Activated CD4-positive, alpha-beta memory T cell treated with anti-CD3 and anti-CD28 coated beads, Interleukin-2, amount 10 ng/mL, durations not matched to agents 7 days and 5 days (primary cell): Measurements from ENCODE around the gene CD247. TPM values are rescaled to one million over a fixed set of nuclear protein-coding genes. Genes with fewer than 3 reads are reported as not detected.

Source experiments
- CTCF ChIA-PET: fragments of 350-600 bp; sonication (Branson Sonifier 250); formaldehyde crosslinking; loops from one replicate; lab custom pipeline; 2021; ENCODE audit warnings: antibody characterized with exemption, inconsistent platforms; lab: Charles Lee
- POLR2A ChIA-PET: fragments of 350-600 bp; sonication (Branson Sonifier 250); formaldehyde crosslinking; loops from one replicate; lab custom pipeline; 2021; ENCODE audit warnings: antibody characterized with exemption; lab: Charles Lee
- DNase-seq: peaks from one replicate; pipeline ENCODE4 v3.0.0-alpha.2; 2020
- H3K27ac Mint-ChIP-seq: one replicate; pipeline ENCODE4 v1.8.0; 2021; ENCODE audit warnings: mild to moderate bottlenecking, mixed read lengths
- H3K27me3 Mint-ChIP-seq: one replicate; pipeline ENCODE4 v1.8.0; 2021; ENCODE audit warnings: mixed read lengths
- H3K36me3 Mint-ChIP-seq: one replicate; pipeline ENCODE4 v1.8.0; 2021; ENCODE audit warnings: low read depth, mixed read lengths
- H3K4me1 Mint-ChIP-seq: one replicate; pipeline ENCODE4 v1.8.0; 2021; ENCODE audit warnings: mixed read lengths
- H3K4me3 Mint-ChIP-seq: one replicate; pipeline ENCODE4 v1.8.0; 2021; ENCODE audit warnings: mild to moderate bottlenecking, mixed read lengths
- H3K9me3 Mint-ChIP-seq: one replicate; pipeline ENCODE4 v1.8.0; 2021; ENCODE audit warnings: mixed read lengths
- total RNA-seq, 2 experiments: library from RNA; stranded (reverse); gene quantifications; one replicate each; pipeline ENCODE4 v1.2.3, GENCODE V29; 2021

The CD247 gene
- total RNA-seq, 2 experiments from 2014 or later = 239 to 242 TPM

DNA sequence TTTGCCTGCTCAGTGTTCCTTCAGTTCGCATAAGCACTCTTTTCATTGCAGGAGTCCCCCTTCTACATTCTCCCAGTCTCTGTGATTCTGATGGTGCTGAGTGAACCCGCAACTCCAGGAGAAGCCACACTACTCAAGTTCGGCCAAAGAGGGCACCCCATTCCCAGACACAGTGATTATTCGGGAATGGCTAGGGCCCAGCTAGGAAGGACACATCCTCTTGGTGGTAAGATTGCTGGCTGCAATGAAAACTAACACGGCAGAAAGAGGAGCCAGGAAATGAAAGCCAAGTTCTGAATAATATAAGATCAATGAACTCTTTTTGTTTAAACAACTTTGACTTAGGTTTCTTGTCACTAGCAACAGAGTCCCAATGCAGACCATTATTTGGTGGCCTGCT, 20.3 kb upstream of the CD247 start:
- Mint-ChIP-seq H3K27me3 (no peaks in the 10 kb centered on the region), H3K4me1 (peaks cover 47% of the 10 kb centered on the region), H3K4me3 (peak overlapping the region; percentile 11), H3K36me3 (peaks cover 5% of the 10 kb centered on the region), H3K27ac (no peak overlapping the region), H3K9me3 (no peaks in the 10 kb centered on the region)
- DNase-seq = no peak
- ChIA-PET POLR2A (interaction anchor here (1.1 kb wide), 1 partner anchor 318 kb away, joined by 3 read pairs; the partner anchor contains the start of gene POU2F1), CTCF (interaction anchor here (0.8 to 1.9 kb wide), 3 partner anchors 21 to 318 kb away, joined by 3 to 6 read pairs (median 5); partner anchors contain the start of genes CD247 and POU2F1)

DNA sequence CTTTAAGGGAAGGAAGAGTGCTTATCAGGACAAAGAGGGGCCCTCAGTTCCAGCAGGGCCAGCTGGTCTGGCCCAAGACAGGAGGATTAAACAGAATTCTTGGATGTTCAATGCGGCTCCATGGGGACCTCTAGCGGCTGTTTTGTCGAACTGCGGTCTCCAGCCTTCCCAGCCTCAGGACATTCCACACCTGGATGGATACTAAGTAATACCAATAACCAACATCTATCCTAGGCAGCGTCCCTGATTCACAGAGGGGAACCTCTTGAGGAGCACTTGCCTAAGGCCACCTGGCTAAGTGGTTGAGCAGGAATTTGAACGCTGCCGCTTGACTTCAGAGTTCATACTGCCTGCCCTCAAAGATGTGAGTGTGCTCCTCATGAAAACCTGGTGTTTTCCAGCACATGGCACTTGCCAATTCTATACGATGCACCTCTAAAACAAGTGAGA, 15.5 kb upstream of the CD247 start:
- DNase-seq = peak; percentile 68
- no peaks in the 10 kb centered on the region for H3K9me3 Mint-ChIP-seq
- peaks cover 7% of the 10 kb centered on the region for H3K4me1 Mint-ChIP-seq
- H3K36me3 Mint-ChIP-seq = no peaks in the 10 kb centered on the region
- H3K4me3 Mint-ChIP-seq = no peak overlapping the region
- ChIA-PET CTCF (interaction anchor here (0.8 to 6.2 kb wide), 48 partner anchors 7 to 658 kb away, joined by 3 to 84 read pairs (median 5); partner anchors contain the start of genes CD247, CREG1, POU2F1 and TADA1), POLR2A (interaction anchor here (0.9 to 2.9 kb wide), 4 partner anchors 16 to 86 kb away, joined by 3 to 21 read pairs (median 7); partner anchors contain the start of gene CD247)
- no peaks in the 10 kb centered on the region for H3K27me3 Mint-ChIP-seq
- no peak overlapping the region for H3K27ac Mint-ChIP-seq

DNA sequence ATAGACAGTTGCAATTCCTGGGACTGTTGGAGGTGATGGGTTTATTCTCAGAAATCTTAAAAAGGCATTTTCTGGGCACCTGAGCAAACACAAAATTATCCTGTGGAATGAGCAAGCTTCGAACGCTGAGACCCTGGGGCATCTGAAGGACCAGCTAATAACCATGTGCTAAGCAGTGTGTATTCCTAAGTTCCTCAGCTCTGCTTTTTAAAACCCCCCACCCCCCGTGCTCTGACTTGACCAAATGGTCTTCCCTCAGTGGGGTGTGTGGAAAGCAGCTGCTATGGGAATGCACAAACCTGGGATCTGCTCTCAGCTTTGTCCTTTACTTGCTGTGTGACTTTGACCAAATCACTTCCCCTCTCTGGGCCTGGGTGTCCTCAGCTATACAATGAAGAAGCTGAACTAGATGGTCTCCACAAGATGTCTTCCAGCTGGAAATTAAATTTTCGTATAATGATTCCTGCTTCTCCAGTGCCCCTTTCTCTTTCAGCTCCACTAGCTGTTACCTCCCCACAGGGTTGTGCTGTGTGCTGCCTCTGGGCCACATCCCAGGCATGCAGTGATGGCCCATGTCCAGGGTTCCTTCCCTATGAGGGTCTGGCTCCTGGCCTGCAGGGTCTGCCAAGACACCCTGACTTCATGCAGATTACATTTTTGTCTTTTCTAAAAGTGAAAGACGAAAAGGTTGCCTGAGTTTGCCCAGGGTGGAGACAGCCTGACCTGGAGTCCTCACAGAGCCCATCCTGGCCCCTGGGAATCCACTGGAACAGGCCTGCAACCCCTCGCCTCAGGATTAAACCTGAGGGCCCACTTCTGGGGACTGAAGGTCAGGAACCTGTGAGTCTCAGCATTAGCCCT, 14.9 kb upstream of the CD247 start:
- ChIA-PET CTCF (interaction anchor here (0.6 to 6.2 kb wide), 36 partner anchors 8 to 471 kb away, joined by 3 to 84 read pairs (median 6); partner anchors contain the start of genes CD247, CREG1 and POU2F1), POLR2A (interaction anchor here (0.9 to 2.9 kb wide), 5 partner anchors 8 to 86 kb away, joined by 3 to 21 read pairs (median 7); partner anchors contain the start of gene CD247)
- Mint-ChIP-seq H3K27me3 (no peaks in the 10 kb centered on the region), H3K4me3 (no peak overlapping the region), H3K9me3 (no peaks in the 10 kb centered on the region), H3K36me3 (no peaks in the 10 kb centered on the region), H3K27ac (no peak overlapping the region), H3K4me1 (peaks cover 2% of the 10 kb centered on the region)
- DNase-seq = no peak

DNA sequence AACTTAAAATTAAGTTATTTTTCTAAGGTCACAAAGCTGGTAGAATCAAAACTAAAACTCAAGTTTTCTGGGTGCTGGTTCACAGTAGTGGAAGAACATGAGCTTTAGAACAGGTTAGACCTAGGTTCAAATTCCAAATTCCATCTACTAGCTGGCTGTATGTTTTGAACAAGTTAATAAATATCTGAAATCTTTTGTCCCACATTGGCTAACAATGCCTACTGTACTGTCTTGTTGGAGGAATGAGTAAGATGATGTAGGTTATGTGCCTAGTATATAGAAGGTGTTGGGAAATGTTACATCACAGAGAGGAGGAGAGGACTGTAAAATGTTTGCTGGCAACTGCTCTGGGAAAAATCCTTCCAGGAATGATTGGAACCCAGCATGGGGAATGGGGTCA, 14.0 kb upstream of the CD247 start:
- ChIA-PET POLR2A (interaction anchor here (1.7 to 5.2 kb wide), 4 partner anchors 9 to 85 kb away, joined by 7 to 26 read pairs (median 16); partner anchors contain the start of gene CD247), CTCF (interaction anchor here (1.2 to 6.2 kb wide), 18 partner anchors 9 to 465 kb away, joined by 3 to 84 read pairs (median 7); partner anchors contain the start of genes CD247 and CREG1)
- no peak overlapping the region for H3K4me3 Mint-ChIP-seq
- H3K36me3 Mint-ChIP-seq = no peaks in the 10 kb centered on the region
- no peak for DNase-seq
- H3K27ac Mint-ChIP-seq = no peak overlapping the region
- peaks cover 2% of the 10 kb centered on the region for H3K4me1 Mint-ChIP-seq
- no peaks in the 10 kb centered on the region for H3K9me3 Mint-ChIP-seq
- H3K27me3 Mint-ChIP-seq = no peaks in the 10 kb centered on the region

DNA sequence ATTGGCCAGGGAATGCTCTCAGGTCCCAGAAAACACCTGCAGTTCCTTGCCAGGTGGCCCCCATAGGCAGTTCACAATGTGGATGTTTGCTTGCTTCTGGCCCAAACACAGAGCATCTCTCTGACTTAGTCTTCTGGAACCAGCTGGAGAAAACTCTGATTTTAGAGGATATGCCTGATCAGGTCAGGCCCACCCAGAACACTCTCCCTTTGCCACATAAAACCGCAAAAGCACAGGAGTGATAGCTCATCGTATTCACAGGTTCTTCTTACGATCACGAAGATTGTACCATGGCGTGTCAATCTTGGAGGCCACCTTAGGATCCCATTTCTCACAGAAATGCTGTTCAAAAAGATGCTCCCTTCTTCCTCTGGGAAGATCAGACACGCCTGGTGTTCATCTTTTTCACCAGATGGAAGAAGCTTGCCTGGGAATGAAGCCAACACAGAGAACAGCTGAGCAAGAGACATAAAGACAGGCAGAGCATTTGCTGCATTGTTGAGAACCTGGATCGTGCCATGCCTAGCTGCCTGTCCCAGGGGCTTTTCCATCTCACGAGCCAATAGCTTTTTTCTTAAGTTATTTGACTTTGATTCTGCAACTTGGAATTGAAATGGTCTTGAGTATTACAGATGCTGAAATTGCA, 11.6 kb upstream of the CD247 start:
- POLR2A ChIA-PET = interaction anchor here (1.3 to 5.2 kb wide), 2 partner anchors 12 to 73 kb away, joined by 3 to 26 read pairs; partner anchors contain the start of gene CD247
- CTCF ChIA-PET = interaction anchor here (0.6 to 6.2 kb wide), 6 partner anchors 11 to 151 kb away, joined by 3 to 84 read pairs (median 4); partner anchors contain the start of gene CD247
- H3K27ac Mint-ChIP-seq = no peak overlapping the region
- DNase-seq = no peak
- no peak overlapping the region for H3K4me3 Mint-ChIP-seq
- H3K4me1 Mint-ChIP-seq = peaks cover 2% of the 10 kb centered on the region
- peaks cover 5% of the 10 kb centered on the region for H3K27me3 Mint-ChIP-seq
- no peaks in the 10 kb centered on the region for H3K9me3 Mint-ChIP-seq
- H3K36me3 Mint-ChIP-seq = no peaks in the 10 kb centered on the region

DNA sequence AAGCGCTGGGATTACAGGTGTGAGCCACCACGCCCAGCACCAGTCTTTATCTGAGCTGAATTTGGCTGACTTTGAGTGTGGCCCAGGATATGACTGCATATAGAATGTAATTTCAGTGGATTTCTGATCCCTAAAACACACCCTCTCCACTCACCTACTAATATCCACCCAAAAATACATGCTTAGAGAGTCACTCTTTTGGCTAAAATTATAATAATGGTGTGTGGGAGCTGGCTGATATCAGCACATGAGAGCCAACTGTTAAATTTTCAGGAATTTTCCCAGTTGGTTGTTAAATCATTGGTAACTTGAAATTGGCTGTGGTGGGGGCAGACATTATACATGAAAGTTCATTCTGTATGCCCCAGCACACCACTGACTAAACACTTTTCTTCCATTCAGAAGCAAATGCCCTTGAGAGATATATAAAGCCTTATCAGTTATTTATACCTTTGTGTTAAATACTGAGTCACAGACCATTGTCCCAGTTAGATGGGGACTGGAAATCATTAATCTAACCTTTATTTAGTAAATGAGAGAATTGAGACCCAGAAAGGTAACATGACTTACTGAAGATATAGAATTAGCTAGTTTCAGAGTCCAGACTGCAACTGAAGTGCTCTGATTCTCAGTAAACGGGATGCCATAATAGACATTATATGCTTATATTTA, 9.9 kb upstream of the CD247 start:
- CTCF ChIA-PET = interaction anchor here (0.8 to 5.4 kb wide), 6 partner anchors 9 to 307 kb away, joined by 3 to 35 read pairs (median 4); partner anchors contain the start of genes CREG1 and POU2F1
- Mint-ChIP-seq H3K27me3 (peaks cover 7% of the 10 kb centered on the region), H3K27ac (no peak overlapping the region), H3K9me3 (no peaks in the 10 kb centered on the region), H3K36me3 (no peaks in the 10 kb centered on the region), H3K4me1 (peaks cover 2% of the 10 kb centered on the region), H3K4me3 (no peak overlapping the region)
- POLR2A ChIA-PET = interaction anchor here (1.0 to 5.2 kb wide), 4 partner anchors 10 to 71 kb away, joined by 3 to 26 read pairs (median 3); partner anchors contain the start of gene CD247
- DNase-seq = no peak

DNA sequence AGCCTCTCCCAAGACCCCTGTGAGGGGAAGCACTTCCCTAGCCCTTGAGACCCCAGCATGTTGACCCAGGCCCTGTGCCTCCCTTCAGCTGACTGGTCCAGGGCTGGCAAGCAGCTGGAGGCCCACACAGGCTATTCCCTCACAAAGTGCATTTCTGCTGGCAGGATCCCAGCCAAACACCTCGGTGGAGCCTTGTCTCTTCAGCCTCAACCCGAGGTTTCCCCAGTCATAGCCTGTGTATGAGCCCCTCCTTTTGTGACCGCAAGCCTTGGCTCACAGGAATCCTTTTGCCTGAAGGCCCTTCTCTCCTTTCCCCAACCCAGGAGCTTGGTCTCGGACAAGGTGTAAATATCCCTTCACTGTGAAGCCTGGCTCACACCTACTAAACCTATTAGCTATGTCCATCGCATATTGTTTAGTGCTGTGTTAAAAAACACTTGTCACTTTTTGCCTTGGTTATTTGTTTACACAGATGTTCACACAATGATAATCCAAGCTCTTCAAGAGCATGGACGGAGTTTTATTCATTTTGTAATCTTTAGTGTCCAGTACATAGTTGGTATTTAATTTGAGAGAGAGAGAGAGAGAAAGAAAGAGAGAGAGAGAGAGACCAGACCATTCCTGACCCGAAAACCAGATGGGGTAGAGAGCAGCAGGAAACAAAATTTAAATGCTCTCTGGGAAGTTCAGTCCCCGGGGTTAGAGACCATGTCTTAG, 8.5 kb upstream of the CD247 start:
- DNase-seq = no peak
- ChIA-PET POLR2A (interaction anchor here (0.8 to 1.1 kb wide), 2 partner anchors 16 to 619 kb away, joined by 3 read pairs; no protein-coding TSS in a partner anchor), CTCF (interaction anchor here (1.3 to 1.4 kb wide), 3 partner anchors 14 to 306 kb away, joined by 3 to 14 read pairs (median 3); partner anchors contain the start of gene POU2F1)
- Mint-ChIP-seq H3K4me3 (no peak overlapping the region), H3K27ac (no peak overlapping the region), H3K4me1 (no peaks in the 10 kb centered on the region), H3K36me3 (no peaks in the 10 kb centered on the region), H3K9me3 (no peaks in the 10 kb centered on the region), H3K27me3 (peaks cover 15% of the 10 kb centered on the region)

DNA sequence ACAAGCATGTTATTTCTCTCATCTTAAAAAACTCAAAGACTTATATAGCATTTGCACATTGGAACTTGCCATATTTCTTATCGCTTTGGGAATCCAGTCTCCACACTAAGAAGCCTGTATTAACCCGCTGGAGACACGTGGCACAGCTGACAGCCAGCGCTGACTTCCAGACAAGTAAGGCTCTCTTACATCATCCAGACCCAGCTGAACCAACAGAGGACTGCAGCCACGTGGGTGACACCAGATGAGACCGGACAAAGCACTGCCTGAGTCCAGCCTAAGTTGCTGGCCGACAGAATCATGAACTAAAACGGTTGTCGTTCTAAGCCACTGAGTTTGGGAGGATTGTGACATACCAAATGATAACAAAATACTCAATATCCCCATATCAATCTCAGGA, 6.3 kb upstream of the CD247 start:
- no peaks in the 10 kb centered on the region for H3K36me3 Mint-ChIP-seq
- peaks cover 11% of the 10 kb centered on the region for H3K4me1 Mint-ChIP-seq
- no peak for DNase-seq
- ChIA-PET CTCF (interaction anchor here (1.0 to 2.8 kb wide), 2 partner anchors 9 to 123 kb away, joined by 3 to 18 read pairs; no protein-coding TSS in a partner anchor), POLR2A (interaction anchor here (1.1 kb wide), 1 partner anchor 74 kb away, joined by 4 read pairs; no protein-coding TSS in a partner anchor)
- H3K27me3 Mint-ChIP-seq = peaks cover 18% of the 10 kb centered on the region
- no peak overlapping the region for H3K27ac Mint-ChIP-seq
- H3K9me3 Mint-ChIP-seq = no peaks in the 10 kb centered on the region
- no peak overlapping the region for H3K4me3 Mint-ChIP-seq

DNA sequence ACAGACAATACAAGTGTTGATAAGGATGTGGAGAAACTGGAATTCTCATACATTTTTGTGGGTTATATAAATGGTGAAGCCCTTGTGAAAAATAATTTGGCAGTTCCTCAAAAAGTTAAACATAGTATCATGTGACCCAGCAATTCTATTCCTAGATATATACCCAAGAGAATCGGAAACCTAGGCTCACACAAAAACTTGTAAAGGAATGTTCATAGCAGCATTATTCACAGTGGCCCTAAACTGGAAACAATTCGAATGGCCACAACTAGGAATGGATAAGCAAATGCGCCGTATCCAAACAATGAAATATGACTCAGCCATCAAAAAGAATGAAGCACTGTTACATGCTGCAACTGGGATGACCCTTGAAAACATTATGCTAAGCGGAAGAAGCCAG, 3.9 kb upstream of the CD247 start:
- no peak overlapping the region for H3K4me3 Mint-ChIP-seq
- CTCF ChIA-PET = no interaction called here
- POLR2A ChIA-PET = interaction anchor here (0.9 kb wide), 1 partner anchor 75 kb away, joined by 3 read pairs; no protein-coding TSS in a partner anchor

DNA sequence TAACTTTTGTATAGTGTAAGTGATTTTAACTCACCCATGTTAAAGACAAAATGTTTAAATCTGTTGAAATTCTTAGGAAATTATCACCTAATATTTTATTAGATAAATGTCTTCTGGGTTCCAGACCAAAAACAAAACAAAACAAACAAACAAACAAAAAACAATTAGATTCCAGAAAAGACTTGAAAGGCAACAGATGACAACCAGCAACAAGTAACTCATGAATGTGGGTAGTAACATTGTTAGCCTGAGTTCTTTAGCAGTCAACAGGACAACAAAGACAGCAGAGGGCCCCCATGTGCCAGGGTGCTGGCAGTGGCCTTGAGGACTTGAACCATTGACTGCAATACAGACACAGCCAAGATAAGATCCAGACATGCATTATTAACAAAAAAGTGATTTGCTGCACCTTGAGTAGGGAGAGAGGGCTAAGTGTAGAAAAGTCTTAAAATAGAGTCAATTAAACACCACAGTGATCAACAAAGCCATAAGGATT, 2.4 kb upstream of the CD247 start:
- no peak for DNase-seq
- Mint-ChIP-seq H3K27me3 (peaks cover 18% of the 10 kb centered on the region), H3K4me3 (no peak overlapping the region), H3K4me1 (peaks cover 21% of the 10 kb centered on the region), H3K36me3 (peaks cover 27% of the 10 kb centered on the region), H3K27ac (no peak overlapping the region), H3K9me3 (no peaks in the 10 kb centered on the region)
- POLR2A ChIA-PET = no interaction called here
- CTCF ChIA-PET = interaction anchor here (0.6 to 3.4 kb wide), 3 partner anchors 12 to 301 kb away, joined by 3 to 19 read pairs (median 4); partner anchors contain the start of gene POU2F1

More for the DNA sequence above, 3.9 kb upstream of the CD247 start:
- peaks cover 18% of the 10 kb centered on the region for H3K27me3 Mint-ChIP-seq
- H3K9me3 Mint-ChIP-seq = no peaks in the 10 kb centered on the region
- H3K36me3 Mint-ChIP-seq = peaks cover 12% of the 10 kb centered on the region
- no peak overlapping the region for H3K27ac Mint-ChIP-seq
- no peak for DNase-seq
- peaks cover 18% of the 10 kb centered on the region for H3K4me1 Mint-ChIP-seq
